ENCODE data around the gene EME2.

The EME2 gene

DNA sequence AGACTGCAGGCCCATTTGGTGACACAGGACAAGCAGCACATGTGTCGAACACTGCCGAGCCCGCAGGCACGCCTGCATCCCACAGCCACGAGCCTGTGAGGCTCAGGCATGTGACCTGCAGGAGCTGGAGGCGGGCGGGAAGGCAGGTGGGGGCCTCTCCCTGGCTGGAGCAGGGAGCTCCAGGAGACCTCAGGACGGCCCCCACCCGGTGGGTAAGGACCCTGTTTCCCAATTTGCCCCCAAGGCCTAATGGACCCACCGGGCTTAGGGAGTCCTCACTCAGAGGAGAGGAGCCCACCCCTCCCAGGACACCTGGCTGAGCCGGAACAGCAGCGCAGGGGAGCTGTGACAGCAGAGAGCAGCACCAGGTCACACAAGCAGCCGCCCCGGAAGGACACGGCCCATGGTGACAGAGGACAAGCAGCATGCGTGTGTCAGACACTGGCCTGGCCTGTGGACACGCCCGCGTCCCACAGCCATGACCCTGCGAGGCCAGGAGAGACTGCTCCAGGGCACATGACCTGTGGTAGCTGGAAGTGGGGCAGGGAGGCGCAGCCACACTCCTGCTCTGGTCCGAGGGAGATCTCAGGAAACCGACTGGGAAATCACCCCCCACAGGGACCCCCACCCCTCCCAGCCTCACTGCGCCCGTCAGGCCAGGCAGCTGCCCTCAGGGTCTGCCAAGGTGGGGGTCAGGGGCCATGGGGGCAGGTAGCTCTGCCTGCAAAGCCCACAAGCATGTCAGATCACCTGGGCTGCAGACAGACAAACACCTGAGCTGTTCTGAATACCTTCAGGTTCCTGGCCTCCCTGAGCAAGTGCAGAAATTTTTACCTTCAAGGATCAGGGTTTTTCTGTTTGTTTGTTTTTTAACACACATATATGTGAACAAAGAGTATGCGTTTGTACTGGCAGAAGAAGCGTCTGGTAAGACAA lies 7.4 kb downstream of the EME2 start:
- no peak for DNase-seq

DNA sequence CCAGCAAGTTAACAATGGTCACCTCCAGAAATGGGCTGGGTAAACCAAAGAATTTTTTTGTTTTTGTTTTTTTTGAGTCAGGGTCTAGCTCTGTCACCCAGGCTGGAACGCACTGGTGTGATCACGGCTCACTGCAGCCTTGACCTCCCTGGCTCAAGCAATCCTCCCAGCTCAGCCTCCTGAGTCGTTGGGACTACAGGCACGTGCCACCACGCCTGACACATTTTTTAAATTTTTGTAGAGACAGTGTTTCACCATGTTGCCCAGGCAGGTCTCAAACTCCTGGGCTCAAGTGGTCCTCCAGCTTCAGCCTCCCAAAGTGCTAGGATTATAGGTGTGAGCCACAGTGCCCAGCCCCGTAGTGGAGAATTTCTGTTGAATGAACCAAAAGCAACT lies 8.1 kb downstream of the EME2 start:
- no peak for DNase-seq

DNA sequence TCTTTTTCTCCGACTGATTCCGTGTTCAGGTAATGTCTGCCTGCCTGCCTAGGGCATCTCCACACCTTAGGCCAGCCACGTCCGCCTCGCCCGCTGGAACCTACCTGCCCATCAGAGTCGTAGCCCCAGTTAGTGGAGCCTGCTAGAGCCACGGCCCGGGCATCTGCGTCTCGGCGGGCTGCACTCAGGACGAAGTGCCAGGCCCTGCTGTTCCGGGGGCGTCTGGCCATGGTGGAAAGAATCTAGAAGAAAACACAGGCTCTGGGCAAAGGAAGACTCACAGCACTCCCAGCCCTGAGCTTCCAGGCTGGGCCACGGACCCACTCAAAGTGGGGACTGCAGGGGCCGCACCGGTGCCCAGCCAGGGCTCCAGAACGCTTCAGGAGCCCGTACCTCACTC lies 8.6 kb downstream of the EME2 start:
- DNase-seq = no peak

DNA sequence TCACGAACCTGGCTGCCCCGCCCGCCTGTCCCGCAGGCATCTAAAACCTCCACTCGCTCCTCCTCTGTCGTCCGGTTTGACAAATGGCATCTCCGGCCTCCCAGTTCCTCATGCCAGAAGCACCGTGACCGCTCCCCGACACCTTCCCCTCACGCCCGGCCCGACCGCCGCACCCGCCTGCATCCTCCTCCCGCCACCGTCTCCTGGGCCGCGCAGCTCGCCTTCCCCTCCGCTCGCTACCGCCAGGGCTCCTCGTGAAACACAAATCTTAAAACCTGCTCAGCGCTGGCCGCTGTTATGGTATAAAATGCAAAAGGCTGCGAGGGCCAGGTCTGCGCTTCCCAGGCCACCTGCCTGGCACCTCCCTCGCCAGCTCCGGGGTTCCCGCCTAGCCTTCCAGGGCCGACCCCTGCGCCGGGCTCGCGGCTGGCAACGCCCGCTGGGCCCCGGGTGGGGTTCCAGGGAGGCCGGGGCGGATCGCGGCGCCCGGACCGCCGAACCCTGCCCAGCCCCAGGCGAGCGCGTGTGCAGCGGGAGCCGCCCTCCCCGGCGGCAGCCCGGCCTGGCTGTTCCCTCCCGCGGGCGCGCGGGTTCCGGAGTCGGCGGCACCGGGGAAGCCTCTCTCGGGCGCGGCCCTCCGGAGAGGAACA lies 9.3 kb downstream of the EME2 start:
- DNase-seq = no peak

DNA sequence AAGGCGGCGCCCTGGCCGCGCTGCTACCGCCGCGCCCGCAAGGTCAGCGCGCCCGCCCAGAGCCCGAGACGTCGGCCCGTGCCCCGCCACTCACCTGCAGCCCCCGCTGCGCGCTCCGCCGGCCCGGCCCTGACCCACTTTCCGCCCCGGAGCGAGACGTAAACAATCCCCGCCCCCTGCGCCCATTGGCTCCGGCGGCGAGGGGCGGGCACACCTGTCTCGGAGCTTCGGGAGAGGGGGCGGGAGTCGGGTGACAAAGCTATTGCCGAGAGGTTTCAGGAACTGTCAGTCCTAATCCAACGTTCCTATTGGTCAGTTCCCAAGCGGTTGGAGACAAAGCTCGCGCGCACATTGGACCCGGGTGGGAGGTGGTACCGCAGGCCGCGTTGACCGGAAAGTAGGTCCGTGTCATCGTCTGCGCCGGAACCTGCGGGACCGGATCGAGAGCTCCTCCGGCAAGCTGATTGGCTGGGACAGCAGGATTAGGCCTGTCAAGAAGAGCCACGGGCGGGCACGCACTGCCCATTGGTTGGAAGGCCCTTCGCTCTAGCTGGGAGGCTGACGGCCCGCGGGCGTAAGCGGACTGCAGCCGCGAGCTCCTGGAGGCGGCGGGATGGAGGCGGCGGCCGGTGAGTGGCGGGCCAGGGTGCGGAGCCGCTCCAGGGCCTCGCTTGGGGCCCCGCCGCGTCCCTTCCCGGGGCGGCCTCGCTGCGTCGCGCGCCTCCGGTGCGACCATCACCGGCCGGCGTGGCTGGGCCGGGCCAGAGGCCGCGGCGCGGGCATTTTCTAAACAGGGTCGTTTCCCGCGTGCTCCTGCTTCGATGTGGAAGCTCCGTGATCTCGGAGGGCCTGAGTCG lies 10.0 kb downstream of the EME2 start, which contains the start of the genes NUBP2 and SPSB3:
Gene NUBP2 (plus strand): TSS at position 553 of the 857 bp plus-strand sequence. CDS start 61 bp downstream, at position 614.
Gene SPSB3 (minus strand): TSS at position 164 of the 857 bp plus-strand sequence. CDS start 1,088 bp downstream, outside the sequence.
- DNase-seq = peak; percentile 99

DNA sequence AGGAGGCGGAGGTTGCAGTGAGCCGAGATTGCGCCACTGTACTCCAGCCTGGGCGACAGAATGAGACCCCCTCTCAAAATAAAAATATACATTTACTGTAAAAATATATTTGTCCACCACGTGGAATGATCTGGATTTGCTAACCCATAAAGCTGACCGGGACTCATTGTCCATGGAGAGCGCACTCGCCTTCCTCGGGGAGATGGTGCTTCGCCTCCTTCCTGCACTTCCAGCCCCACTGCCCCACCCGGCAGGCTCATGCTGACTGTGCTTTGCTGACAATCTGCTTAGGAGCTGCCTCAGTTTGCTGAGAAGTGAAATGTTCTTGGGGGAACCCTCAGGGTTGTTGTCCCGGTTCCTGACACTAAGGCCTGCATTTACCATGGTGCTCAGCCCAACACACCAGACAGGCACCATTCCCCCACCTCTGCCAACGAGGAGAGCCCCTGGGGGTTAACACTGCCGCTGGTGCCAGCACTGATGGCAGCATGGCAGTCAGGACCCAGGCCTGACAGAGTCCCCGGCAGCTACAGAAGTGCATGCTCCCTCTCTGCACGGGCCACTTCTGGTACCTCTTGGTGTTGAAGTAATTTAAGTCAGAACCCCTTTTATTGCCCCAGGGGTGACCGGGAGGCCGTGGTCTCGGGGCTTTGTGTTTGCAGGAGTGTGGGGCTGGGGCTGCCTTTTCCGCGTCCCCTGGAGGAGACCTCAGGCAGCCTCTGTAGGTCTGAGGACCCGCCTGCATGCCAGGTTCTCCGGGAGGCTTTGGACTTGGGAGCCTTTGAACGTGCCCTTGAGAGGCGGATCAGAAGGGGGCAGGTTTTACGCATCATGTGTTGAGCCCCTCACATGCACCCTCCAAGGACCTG lies 12.6 kb downstream of the EME2 start:
- no peak for DNase-seq

DNA sequence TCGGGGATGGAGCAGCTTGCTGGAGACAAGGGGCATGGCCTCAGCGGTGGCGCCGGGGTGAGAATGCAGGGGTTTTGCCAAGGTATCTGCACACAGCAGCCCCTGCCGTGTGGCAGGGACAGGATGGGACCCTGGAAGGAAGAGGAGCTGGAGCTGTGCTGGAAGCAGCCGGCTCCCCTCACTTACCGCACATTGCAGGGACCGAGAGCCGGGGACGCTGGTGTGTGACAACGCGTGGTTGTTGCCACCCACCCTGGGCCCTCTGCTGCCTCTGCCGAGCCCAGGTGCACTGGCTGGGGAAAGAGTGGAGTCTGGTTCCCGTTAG lies 13.2 kb downstream of the EME2 start:
- no peak for DNase-seq

DNA sequence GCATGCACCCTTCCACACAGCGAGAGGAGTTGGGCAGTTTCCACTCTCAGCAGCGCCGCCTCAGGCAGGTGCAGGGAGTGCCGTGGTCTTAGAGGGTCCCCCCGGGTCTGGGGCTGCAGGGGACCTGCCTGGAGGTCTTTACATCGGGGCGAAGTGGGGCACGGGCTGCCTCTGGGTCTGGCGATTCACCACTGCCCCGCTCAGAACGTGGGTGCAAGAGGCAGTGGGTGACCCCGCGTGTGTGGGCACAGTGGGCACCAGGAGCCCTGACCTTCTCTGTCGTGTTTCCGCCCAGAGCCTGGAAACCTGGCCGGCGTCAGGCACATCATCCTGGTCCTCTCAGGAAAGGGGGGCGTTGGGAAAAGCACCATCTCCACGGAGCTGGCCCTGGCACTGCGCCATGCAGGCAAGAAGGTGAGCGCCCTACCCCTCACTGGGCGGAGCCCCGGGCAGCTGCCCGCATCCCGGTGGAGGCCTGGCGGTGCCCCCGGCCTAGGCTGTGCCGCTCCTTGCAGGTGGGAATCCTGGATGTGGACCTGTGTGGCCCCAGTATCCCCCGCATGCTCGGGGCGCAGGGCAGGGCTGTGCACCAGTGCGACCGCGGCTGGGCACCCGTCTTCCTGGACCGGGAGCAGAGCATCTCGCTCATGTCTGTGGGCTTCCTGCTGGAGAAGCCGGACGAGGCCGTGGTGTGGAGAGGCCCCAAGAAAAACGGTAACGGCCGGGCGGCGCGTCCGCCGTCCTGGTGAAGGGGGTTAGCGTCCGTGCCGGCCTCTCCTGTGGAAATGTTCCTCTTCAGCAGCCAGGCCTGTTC lies 13.8 kb downstream of the EME2 start:
- no peak for DNase-seq

DNA sequence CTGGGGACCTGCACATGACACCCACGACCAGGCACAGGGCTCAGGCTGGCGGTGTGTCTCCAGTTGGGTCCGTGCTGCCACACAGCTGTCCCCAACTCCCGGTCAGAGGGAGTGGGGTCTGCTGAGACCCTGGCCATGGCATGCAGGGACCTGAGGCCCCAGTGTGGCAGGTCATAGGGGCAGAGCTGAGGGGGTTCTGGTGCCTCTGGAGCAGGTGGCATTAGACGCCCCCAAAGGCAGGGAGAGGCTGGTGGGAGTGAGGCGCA lies 14.4 kb downstream of the EME2 start:
- DNase-seq = no peak

DNA sequence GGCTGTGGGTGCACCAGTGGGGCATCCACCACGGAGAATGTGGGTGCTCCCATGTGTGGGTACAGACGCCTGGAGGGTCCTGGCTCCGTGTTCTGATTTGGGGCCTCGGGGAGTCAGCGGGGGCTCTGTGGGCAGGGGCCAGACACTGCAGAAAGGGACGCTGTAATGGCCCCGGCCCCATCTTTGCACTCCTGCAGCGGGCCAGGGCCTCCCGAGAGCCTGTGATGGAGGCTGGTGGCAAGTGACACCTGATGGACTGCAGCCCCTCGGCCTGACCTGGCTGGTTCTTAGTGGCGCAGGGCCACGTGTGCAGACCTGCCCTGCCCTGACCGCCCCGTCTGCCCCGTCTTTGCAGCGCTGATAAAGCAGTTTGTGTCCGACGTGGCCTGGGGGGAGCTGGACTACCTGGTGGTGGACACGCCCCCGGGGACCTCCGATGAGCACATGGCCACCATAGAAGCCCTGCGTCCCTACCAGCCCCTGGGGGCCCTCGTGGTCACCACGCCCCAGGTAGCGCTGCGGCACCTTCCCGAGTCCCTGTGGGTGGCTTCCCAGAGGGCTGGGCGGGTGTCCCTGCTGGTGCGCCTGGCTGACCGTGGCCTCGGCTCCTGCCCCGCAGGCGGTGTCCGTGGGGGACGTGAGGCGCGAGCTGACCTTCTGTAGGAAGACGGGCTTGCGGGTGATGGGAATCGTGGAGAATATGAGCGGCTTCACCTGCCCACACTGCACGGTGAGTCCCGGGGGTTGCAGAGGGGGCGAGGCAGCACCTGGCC lies 14.9 kb downstream of the EME2 start:
- DNase-seq = no peak

DNA sequence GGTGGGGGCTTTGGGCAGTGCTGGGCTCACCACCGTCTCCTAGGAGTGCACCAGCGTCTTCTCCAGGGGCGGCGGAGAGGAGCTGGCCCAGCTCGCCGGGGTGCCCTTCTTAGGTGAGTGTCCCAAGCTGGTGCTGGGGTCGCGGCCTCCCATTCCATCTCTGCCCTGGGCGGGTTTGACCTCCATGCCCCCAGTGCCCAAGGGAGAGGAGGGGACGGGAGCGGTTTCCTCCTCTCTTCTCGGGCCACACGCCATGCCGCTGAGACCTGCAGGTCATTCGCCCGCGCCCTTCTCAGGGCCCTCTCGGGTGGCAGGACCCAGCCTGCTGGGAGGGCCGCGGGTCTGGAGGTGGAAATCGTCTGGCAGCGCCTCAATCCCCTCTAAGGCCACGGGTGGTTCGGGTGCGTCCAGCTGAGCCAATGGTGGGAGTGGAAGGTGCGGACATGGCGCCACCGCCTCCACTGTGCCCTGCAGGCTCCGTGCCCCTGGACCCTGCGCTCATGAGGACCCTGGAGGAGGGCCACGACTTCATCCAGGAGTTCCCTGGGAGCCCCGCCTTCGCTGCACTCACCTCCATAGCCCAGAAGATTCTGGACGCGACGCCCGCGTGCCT lies 15.6 kb downstream of the EME2 start:
- DNase-seq = no peak

DNA sequence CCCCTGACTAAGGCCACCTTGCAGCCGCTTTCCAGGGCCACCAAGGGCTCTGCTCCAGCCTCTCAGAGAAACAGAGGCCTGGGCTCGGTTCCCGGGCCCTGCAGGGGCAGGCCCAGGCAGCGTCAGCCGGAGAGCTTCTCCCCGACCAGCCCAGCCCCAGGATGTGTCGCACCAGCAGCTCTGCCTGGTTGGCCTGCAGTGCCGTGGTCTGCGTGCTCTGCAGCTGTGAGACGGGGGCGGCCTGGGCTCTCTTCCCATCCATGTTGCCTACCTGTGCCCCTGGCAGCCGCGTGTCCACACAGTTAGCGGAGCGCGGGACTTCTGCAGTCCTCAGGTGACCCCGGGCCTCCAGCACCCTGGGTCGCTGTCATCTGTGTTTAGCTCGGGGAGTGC lies 16.1 kb downstream of the EME2 start:
- DNase-seq = no peak

DNA sequence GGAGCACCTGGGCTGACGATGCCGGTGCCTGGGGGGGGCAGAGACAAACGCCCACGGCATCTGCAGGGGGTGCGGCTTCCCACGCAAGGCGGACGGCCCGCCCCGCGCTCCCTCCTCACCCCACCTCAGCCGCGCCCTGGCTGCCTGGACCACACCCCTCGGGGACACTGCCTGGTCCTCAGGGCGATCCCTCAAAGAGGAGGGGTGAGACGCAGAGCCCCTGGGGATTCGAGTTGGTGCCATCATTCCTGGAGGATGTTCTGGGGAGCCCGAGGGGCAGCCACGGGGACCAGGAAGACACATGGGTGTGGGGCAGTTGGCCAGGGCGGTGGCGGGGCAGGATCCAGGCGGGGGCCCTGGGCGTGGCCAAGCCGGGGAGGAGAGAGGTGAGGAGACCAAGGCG lies 17.0 kb downstream of the EME2 start:
- DNase-seq = no peak

DNA sequence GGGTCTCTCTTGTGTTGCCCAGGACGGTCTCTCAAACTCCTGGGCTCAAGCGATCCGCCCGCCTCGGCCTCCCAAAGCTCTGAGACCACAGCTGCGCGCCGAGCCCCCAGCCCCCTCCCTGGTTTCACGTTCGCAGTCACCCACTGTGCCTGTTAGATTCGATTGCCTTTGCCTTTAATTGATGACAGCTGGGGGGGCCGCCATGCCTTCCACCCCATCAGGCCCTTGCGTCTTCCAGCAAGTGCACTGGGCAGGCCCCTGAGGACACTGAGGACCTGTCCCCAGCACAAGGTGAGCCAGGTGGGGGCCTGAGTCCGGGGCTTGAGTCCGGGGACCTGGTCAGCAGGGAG lies 17.6 kb downstream of the EME2 start:
- no peak for DNase-seq

DNA sequence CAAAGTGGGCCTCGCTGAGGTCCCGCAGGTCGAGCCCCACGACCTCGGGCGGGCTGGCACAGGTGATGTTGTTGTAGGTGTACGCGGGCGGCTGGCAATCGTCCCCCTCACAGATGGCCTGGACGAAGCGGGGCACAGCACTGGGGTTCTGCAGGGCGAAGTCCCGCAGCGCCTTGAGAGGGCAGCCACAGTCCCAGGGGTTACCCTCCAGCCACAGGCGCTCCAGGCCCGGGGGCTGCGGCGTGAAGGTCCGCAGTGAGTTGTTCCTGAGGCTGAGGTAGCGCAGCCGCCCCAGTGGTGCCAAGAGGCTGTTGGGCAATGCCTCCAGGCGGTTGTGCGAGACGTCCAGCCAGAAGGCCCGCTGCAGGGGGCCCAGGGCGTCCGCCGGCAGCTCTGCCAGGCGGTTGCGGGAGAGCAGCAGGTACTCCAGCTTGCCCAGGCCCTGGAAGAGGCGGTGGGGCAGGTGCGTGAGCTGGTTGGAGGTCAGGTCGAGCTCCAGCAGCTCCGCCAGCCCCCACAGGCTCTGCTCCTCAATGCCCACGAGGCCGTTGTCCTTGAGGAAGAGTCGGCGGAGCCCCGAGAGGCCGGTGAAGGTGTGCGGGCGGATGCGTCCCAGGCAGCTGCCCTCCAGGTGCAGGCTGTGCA lies 18.1 kb downstream of the EME2 start:
- DNase-seq = no peak

DNA sequence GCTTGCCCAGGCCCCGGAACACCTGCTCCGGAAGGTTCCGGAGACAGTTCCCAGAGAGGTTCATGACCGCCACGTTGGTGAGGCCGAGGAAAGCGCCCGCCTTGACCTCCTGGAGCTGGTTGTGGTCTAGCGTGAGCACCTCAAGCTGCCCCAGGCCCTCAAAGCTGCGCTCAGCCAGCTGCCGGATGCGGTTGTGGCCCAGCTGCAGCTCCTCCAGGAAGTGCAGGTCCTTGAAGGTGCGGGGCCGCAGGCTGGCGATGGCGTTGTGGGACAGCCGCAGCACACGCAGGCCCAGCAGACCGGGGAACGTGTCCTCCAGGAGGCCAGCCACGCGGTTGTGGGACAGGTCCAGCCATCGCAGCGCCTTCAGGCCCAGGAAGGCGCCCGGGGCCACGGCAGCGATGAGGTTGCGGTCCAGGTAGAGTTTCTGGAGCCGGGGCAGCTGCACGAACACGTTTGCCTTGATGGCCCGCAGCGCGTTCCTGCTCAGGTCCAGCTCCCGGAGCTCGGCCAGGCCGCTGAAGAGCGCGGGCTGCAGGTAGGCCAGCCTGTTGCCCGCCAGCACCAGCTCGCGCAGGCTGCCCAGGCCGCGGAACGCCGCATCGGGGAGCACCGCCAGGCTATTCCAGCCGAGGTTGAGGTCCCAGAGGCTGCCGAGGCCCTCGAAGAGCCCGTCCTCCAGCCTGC lies 18.8 kb downstream of the EME2 start:
- DNase-seq = no peak

DNA sequence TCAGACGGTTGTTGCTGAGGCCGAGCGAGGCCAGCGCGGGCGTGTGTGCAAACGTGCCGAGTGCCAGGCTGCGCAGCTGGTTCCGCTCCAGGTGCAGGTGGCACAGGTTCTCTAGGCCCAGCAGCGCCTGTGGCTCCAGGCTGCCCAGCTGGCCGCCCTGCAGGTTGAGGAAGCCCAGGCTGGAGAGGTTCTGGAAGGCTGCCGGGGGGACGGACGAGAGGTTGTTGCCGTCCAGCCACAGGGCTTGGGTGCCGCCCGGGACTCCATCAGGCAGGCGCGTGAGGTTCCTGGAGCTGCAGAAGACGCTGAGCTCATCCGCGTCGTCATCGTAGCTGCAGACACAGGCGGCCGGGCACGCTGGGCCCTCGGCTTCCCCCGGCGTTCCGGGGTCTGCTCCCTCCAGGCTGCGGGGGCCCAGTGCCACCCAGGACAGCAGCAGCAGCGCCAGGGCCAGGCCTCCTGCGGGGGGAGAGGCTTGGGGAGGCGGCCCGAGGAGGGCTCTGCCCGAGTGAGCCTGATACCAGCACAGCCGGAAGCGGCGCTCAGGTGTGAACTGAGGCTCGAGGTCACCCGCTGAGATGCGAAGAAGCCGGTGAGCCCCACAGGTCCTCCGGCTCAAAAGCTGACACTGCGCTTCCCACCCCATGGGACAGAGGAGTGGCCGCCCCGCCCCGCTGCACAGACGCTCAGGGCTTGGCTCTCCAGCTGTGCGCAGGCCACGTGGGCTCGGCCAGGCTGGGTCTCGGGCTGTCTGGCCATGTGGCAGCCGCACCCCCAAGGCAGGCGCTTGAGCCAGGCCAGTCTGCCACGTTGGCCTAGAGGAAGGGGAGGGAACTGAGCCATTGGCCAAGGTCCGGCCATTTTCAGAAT lies 19.6 kb downstream of the EME2 start:
- DNase-seq = no peak

DNA sequence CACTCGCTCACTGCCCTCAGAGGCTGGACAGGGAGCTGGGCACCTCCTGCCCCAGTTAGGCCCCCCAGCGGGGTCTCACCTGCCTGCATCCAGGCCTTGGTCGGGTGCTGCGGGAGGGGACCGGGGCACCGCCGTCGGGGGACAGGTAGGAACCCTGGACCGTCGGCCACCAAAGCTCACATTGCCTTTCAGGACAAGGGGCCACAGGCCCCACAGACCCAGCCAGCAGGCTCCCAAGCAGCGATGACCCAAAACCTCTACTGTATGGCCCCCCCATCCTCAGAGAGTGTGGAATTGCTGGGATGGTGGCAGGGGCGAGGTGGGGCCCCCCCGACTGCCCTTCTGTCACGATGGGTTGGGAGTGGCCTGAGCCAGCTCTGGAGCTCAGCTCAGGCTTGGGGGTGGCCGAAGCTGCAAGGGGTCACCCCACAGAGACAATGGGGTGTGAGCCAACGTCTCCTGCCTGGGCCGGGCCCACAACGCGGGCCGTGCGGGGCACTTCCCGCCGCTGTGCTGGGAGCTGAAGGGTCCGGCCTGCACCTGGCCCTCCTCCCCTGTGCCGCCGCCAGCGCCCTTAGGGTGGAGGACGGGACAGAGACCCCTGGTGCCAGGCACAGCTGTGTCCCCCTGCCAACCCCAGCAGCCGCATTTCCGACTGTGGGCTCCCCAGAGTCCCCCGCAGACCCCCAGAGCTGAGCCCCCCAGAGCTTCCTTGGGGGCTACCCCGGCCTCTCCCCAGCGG lies 20.4 kb downstream of the EME2 start:
- no peak for DNase-seq
